HG03103 (cell line): ENCODE results near the gene DPF3.

Experiments used
- ATAC-seq: cut with Tn5 transposase; IDR thresholded peaks from one replicate; pipeline ENCODE4 v1.9.1; 2021; ENCODE audit warnings: low read depth; ENCODE audit not compliant: unreplicated experiment

The DPF3 gene

DNA sequence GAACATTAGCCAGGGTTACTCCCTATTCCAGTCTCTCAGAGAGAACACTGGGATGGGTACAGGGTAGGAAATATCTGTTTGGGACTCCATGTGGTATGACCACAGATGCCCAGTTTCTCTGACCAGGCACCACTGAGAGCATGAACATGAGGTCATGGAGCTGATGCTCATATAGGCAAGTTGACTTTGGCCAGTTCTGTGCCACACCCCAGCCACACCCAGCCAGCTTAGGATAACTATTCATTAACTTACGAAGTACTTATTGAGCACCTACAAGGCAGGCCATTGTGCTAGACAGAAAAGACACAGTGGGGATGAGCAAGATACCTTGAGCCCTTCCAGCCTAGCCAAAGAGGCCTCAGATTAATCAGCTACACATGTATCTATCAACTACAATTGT, 262.5 kb downstream of the DPF3 start:
- ATAC-seq, result no peak

DNA sequence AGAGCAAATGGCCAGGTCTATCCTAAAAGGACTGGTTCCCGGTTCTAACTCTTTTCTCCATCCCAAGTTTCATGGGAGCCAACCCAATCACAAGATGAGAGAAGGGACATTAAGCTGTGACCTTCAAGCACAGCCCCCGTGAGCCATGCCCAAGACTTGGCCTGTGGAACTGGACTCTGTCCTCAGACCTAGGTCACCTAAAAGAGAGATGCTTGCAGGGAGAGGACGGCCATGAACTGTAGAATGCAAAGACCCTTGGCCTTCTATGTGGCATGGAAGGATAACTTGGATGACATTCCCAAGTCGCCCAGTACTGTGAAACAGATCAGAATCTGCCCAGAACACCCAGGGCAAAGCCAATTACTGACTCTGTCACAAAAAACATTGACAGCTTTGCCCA, 263.5 kb downstream of the DPF3 start:
- no peak for ATAC-seq

DNA sequence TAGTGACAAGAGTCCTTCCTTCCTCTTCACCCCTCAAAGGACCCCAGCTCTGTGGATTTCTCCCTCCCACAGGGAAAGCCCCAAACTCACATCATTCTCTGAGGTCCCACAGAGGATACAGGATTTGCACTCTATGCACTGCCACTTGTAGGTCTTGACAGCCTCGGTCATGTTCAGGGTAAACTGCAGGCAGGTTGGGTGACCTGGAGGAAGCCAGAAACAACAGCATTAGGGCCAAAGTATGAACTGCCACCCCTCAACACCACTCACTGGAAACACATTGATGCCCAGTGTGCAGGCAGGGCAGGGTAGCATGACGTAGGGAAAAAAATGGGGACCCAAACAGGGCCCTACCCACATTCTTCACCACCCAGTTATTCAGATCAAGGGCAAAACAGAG, 264.4 kb downstream of the DPF3 start:
- ATAC-seq, result no peak

DNA sequence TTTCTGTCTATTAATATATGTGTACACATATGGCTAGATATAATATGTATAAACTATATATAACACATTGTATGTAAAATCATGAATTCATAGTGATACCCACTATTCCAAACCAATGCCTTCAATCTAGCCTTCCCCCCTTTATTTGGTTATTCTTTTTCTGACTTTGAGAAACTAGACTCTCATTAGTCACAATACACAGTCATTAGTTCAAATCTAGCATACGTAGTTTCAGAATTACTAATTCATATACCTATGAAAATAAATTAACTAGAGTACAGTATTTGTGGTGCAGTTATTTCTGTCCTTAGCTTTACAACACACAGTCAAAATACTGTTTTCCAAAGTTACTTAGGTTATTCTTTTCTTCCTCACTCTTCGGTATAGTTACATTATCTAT, 268.2 kb downstream of the DPF3 start:
- ATAC-seq, result no peak

DNA sequence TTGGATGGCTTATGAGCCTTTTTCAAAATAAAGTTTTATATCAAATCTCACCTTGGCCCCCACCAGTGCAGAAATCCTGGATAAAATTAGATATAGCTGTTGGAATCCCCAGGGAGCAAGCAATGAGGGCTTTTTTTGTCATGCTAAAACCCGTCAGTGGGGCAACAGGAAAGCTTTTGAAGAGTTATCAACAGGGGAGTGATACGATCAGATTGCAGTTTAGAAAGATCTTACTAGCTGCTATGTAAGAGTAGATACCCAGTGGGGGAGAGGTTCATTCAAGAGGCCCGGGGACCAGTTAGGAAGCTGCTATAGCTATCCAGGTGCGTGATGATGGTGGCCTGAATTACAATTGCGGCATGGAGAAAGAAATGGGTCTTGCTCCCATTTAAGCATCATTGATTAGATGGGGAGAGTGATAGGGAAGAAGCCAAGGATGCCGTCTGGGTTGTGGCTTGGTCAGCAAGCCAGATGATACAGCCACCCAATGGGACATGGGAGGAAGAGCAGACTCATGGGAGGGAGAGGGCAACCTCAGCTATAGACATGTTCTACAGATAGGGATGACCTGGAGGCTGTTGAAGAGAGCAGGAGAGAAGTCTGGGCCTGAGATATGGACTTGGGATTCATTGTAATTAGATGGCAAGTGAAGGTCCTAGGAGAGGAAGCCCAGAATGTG, 272.4 kb downstream of the DPF3 start:
- no peak for ATAC-seq

DNA sequence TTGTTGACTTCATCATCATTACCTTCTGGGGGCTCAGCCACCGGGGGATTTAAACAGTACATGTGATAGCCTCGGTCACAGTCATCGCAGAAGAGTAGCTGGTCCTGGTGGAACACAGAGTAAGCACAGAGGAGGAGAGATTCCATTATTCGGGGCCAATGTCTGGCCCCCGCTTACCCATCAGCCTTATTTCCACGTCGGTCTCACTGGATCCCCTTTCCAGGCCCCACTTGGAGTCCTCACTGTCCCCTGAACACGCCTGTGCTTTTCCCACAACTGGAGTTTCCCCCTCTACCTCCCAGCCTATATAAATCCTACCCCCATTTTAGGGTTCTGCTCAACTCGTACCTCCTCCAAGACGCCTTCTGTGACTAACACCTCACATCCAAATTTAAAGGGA, 274.0 kb downstream of the DPF3 start:
- ATAC-seq, result no peak

DNA sequence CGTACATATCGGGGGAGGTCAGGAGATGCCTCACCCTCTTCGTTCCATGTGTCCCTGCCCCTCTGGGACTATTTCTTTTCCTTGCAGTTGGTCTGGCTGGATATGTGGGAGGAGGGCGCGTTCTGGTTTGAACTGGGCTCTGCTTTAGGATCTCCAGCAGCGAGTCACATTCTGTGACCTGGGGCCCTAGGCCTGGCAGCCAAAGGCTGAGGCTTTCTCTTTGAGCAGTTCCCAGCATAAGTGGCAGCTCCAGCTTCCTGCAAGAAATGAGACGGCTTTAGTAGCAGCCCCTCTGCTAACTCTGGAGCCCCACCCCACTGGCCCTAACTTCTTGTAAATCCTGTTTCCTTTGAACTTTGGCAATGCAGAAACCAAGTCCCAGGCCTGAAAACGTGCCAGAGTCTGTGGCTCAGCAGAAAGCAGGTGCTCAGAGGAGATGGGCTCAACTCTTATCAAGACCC, 274.8 kb downstream of the DPF3 start:
- ATAC-seq, result no peak

DNA sequence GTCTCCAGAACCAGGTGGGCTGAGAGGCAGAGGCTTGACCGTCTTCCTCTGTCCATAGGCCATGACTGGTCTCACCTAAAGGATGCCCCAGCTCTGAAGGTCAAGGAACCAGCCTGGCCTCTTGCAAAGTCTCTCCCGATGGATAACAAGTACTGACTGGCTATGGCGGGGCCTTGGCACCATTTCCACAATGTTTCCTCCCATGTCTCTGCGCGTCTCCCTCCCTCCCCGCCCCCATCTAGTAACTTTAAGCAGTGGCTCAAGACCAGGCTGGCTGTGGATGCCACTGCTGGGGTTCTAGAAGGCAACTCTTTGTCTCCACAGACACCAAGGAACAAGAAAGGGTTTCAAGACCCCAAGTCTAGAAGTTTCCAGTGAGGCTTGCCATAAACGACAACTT, 275.5 kb downstream of the DPF3 start:
- no peak for ATAC-seq

DNA sequence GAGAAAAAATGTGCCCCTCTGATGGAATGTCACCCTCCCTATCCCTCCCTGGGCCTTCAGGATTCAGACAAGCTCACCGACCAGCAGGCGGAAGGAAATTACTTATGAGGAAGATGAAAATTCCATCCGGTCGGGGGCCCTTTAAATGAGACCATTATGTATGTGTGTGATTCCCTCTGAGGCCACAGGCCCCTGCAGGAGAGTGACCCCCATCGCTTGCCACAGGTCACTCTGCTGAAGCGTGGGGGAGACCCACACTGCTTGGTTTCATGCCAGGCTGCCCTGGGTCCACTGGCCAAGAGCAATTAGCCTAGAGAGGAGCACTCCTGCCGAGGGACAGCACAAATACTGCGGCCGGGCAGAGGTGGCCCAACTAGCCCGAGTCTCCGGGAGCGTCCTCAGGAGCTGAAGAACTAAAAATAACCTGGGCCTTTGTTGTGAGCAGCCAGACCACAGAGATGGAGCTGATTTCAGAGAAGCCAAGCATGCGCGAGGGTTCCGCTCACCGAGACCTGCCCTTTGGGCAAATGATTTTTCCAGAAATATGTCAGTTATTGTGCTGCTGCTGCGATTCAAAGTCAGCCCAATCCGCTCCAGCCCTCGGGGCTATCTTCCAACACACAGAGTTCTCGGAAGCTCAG, 276.4 kb downstream of the DPF3 start:
- ATAC-seq, result no peak

DNA sequence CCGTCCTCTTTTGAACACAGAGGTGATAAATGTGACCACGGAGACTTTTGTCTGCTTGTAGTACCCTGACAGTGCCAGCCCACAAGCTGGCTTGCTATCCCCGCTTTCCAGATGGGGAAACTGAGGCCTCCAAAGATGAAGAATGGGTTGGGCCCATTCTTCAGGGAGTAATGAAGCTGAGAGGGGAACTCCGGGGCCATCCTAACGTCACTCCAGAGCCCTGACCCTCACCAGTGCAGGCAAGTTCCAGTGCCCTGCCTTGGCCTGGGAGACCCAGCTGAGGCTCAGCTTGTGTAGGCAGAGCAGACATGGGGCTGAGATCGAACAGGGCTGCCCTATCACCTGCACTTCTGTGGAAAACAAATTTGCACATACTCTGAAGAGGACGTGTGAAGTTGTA, 277.1 kb downstream of the DPF3 start:
- no peak for ATAC-seq

DNA sequence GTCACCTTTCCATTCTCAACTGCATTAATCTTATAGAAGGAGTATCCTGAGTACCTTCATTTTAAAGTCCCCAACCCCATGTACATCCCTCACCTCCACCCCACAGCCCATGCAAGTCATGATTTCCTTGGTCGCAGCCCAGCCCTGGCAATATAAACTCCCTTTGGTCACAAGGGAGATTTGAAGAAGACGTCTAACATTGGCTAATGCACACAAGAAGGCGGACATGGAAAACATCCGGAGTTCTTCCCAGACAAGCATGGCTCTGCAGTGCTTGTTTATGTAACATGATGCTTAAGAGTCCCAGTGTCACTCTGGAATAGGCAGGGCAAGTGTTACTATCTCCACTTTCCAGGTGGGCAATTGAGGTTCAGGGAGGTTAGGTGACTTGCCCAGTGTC, 277.6 kb downstream of the DPF3 start:
- ATAC-seq, result no peak

DNA sequence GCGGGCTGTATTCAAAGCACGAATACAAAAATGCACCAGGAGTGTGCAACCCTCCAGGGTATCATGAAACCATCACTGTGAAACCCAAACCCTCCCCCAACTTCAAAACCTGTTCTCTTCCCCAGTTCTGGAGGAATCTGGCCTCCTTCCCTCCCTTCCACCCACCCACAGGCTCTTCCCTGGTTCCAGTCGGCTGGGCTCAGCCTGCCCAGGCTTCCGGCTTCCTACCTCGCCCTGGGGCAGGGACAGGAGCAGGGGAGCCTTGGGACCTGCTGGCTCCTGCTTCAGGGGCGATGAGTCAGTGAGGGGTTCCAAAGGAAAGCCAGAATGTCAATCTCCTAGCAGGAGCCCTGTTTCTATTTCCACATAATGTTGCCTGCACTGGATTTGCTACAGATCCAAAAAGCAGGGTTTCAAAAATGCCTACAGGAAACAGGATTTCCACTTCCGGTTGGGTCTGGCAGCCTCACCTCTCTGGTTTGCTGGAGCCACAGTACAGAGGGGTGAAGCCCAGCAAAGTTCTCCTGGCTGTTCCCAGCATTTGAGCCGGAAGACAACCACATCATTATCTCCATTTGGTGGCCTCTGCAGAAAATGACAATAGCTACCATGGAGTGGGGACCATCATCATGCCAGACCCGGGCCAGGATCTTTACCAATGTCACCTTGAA, 278.3 kb downstream of the DPF3 start:
- ATAC-seq, result no peak

DNA sequence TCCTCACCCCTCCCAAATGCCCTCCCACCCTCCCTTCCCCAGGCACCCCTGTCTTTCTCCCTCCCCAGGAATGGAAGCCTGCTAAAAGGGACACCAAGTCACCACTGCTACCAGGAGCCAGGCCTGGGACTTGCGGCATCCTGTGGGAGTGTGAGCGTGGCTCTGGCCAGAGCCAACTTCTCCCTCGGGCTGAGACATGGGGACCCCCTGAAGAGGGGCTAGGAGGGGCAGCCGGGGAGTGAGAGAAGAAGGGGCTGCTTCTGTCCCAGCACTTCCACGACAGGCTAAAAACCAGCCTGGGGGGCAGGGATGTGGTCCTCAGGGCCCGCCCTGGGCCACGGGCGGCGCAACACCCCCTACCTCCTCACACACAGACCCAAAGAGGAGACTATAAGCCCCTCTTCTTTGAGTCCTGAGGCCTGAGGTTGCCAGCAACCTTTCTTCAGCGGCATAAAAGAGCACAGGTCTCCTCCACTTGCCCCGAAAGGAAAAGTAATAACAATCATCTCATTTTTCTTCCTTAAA, 278.9 kb downstream of the DPF3 start:
- no peak for ATAC-seq

DNA sequence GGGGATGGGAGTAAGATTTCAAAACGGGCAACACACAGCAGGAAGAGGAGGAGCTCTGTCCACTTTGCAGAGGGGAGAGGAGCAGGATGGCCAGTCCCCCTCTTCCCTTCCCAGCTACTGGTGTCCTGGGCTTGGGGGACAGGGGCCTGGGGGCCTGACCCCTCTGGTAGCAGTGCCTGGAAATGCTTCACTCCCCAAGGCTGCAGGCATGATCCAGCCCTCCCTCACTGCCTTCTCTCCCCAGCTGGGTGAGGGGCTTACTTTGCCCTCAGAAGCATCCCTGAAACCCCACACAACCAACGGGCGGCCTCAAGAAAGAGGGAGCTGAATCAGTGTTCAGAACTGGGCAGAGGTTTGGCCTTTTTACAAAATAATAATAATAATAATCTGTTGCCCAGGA, 279.5 kb downstream of the DPF3 start:
- no peak for ATAC-seq

DNA sequence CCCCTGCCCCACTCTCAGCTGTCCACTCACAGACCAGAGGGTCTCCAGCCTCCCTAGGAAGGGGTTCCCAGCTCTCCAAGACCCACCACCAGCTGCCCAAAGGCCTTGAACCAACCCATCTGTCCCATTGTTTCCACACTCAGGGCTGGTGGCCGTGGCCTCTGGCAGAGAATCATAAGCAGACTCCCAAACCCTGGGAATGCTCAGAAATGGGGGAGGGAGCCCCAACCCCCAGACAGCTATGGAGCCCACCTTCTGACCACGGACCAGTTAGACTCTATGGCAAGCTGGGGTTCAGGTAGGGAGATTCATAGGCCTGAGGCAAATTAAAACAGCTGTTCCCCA, 280.0 kb downstream of the DPF3 start:
- ATAC-seq, result no peak

DNA sequence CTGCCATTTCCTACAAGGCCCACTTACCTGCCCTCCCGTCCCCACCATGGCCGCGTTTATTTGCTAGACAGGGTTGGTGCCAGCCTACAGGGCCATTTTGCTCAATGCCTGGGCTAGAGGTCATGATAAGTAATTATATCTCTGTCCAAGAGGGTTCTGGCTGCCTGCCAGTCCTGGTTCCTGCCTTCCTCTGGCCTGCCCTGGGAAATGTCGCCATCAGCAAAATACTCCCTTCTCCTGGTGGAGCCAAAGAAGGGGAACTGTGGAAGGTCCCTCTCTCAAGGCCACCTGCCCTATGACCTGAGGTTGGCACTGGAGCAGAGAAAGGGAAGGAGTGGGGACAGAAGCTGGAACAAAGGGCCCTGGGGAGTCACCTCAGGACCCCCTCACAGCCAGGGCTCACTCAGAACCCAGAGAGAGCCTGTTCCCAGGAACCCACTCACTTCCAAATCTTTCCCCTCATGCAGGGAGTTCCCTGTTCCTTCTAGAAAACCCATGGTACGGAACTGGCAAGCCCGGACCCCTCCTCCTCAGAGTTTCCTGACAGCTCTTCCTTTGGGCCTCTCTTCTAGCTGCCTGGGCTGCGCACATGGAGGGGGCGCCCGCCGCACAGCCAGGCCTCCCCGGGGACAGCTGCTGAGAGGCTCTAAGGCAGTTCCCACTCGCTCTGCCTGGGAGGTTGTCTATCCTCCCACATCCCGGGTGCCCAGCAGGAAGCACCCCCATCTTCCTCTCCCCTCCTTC, 280.5 kb downstream of the DPF3 start:
- no peak for ATAC-seq

DNA sequence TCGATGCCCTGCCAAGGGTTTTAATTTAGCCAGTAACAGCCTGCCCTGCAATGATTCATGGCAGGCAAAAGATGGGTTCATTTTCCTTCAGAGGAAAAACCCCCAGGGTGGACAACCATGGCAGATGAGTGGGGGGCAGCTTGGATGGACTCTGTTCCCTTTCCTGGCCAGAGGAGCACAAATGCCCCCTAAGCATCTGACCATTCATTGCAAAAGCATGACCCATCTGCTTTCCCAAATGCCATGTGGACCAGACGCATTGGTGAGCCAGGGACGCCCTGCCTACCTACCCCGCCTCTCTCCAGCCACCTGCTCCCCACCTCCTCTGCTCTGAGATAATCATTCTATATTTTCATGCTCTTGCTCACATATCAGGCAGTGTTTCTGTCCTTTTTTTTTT, 281.9 kb downstream of the DPF3 start:
- no peak for ATAC-seq

DNA sequence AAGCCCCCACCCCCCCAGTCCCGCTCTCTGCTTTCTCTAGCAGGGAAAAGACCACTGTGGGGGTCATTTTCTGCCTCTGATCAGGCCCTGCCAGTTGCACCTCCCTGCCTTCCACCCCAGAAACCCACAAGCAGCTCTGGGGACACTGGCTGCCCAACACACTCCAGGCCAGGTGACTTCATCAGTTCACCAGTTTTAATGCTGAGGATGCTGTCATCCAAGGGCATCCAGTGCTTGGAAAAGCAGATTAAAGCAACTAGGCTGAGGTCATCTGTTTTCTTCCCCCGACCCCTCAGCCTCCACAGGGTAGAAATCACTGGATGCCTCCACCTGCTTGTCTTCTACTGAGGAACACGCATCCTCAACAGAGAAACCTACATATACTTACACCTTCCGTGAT, 282.4 kb downstream of the DPF3 start:
- ATAC-seq, result no peak

DNA sequence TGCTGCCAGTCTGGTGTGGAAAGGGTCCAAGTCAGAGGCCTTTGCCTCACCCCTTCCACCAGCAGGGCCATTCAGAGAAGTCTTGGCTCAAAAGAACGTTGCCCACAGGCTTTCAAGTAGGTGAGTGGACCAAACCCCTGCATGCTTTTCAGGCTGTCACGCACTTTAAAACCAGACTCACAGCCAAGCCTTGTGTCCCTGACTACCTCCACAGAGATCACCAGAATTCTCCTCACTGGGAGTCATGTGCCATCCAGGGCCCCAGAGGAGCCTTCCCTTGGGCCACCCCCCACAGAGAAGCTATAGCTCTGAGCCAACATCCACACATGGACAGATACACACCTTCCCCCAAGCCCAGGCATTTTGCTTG, 283.1 kb downstream of the DPF3 start:
- no peak for ATAC-seq

DNA sequence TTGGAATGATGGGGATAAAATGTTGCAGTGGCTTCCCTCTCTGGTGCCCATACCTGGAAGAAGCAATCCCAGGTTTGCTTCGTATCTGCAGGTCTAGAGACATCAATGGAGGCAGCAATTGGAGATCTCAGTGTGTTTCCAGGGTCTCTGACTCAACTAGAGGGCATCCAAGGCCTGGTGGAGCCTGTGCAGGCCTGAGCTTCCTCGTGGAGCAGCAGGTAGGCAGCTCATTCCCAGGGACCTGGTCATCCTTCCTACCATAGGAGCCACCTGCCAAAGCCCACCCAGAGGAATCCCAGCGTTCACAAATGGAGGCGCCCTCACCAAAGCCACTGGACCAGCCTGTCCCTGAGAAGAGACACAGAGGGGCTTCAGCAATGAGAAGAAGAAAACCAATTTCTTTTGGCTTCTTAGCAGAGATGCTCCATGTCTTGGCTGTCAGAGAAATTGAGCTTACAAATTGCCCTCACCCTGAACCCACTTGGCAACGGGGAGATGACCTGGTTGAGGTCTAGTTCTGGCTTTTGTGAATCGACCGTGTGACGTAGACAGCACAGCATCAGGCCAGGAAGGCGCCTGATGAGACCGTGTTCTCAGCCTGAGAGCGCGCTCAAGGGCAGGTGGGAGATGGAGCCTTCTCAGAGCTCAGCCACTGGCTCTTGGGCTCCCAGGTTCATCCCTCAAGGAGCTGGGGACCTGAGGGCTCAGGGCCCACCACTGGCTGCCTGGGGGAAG, 283.6 kb downstream of the DPF3 start:
- ATAC-seq, result no peak
